WTC11 (cell line): ENCODE data around the gene PCDH1. TPM values are rescaled to one million over a fixed set of nuclear protein-coding genes. Genes with fewer than 3 reads are reported as not detected.

Source experiments
- ATAC-seq: fragments of 200-7000 bp; cut with Tn5 transposase; 2 replicates; pipeline ENCODE4 v1.10.0; 2021; ENCODE audit warnings: mild to moderate bottlenecking, moderate library complexity
- CTCF ChIA-PET: fragments of 300-600 bp; sonication (Branson Sonifier 250); formaldehyde crosslinking; loops from one replicate; lab custom pipeline; 2021; ENCODE audit warnings: antibody characterized with exemption; lab: Charles Lee
- POLR2A ChIA-PET: fragments of 350-600 bp; sonication (Branson Sonifier 250); formaldehyde crosslinking; loops from one replicate; lab custom pipeline; 2021; ENCODE audit warnings: antibody characterized with exemption; lab: Charles Lee
- DNase-seq: peaks from one replicate; pipeline ENCODE4 v3.0.0; 2021; ENCODE audit warnings: low spot score
- H3K27ac Mint-ChIP-seq: 2 replicates; pipeline ENCODE4 v1.8.0; 2021; ENCODE audit warnings: mixed read lengths
- H3K27me3 Mint-ChIP-seq: 2 replicates; pipeline ENCODE4 v1.8.0; 2021; ENCODE audit warnings: low read depth, mild to moderate bottlenecking, moderate library complexity, mixed read lengths
- H3K36me3 Mint-ChIP-seq: 2 replicates; pipeline ENCODE4 v1.8.0; 2021; ENCODE audit warnings: mixed read lengths
- H3K4me1 Mint-ChIP-seq: 2 replicates; pipeline ENCODE4 v1.8.0; 2022; ENCODE audit warnings: mixed read lengths
- H3K4me3 Mint-ChIP-seq: 2 replicates; pipeline ENCODE4 v1.8.0; 2021; ENCODE audit warnings: mild to moderate bottlenecking, moderate library complexity, mixed read lengths
- H3K9me3 Mint-ChIP-seq: 2 replicates; pipeline ENCODE4 v1.8.0; 2021; ENCODE audit warnings: mixed read lengths
- ATF1 ChIP-seq: sonication (generic); formaldehyde crosslinking; IDR thresholded peaks from 2 replicates; pipeline ENCODE4 v1.8.1; 2023; ENCODE audit warnings: mild to moderate bottlenecking, moderate library complexity, missing genetic modification reagents
- ELF4 ChIP-seq: sonication (generic); formaldehyde crosslinking; IDR thresholded peaks from 2 replicates; pipeline ENCODE4 v1.8.1; 2022; ENCODE audit warnings: low read depth, mild to moderate bottlenecking, moderate library complexity, missing genetic modification reagents
- ESRRA ChIP-seq: sonication (generic); formaldehyde crosslinking; IDR thresholded peaks from 2 replicates; pipeline ENCODE4 v1.8.1; 2022; ENCODE audit warnings: mild to moderate bottlenecking, missing genetic modification reagents, borderline replicate concordance
- FOXK1 ChIP-seq: sonication (generic); formaldehyde crosslinking; IDR thresholded peaks from 2 replicates; pipeline ENCODE4 v1.8.0; 2022; ENCODE audit warnings: mild to moderate bottlenecking, moderate library complexity, missing genetic modification reagents
- FOXP1 ChIP-seq: sonication (generic); formaldehyde crosslinking; IDR thresholded peaks from 2 replicates; pipeline ENCODE4 v1.8.0; 2022; ENCODE audit warnings: missing genetic modification reagents, mild to moderate bottlenecking, moderate library complexity, borderline replicate concordance
- GTF2I ChIP-seq: fragments of 250-450 bp; sonication (Bioruptor Pico); conservative IDR thresholded peaks from 2 replicates; pipeline ENCODE4 v1.4.0; 2021; ENCODE audit warnings: mild to moderate bottlenecking
- IRF2 ChIP-seq: sonication (generic); formaldehyde crosslinking; IDR thresholded peaks from 2 replicates; pipeline ENCODE4 v1.8.0; 2022; ENCODE audit warnings: low read depth, missing genetic modification reagents, borderline replicate concordance
- JUN ChIP-seq: sonication (generic); formaldehyde crosslinking; IDR thresholded peaks from 2 replicates; pipeline ENCODE4 v1.8.0; 2023; ENCODE audit warnings: mild to moderate bottlenecking, missing genetic modification reagents
- NFATC4 ChIP-seq: fragments of 250-450 bp; sonication (Bioruptor Pico); IDR thresholded peaks from 2 replicates; pipeline ENCODE4 v1.9.0; 2021; ENCODE audit warnings: mild to moderate bottlenecking
- PRRX2 ChIP-seq: fragments of 250-450 bp; sonication (Bioruptor Pico); IDR thresholded peaks from 2 replicates; pipeline ENCODE4 v1.8.0; 2021; ENCODE audit warnings: mild to moderate bottlenecking
- SMAD4 ChIP-seq: sonication (generic); formaldehyde crosslinking; IDR thresholded peaks from 2 replicates; pipeline ENCODE4 v1.8.0; 2022; ENCODE audit warnings: mild to moderate bottlenecking, missing genetic modification reagents
- SP1 ChIP-seq: sonication (generic); formaldehyde crosslinking; conservative IDR thresholded peaks from 2 replicates; pipeline ENCODE4 v1.8.1; 2022; ENCODE audit warnings: missing genetic modification reagents
- TCF7 ChIP-seq: sonication (generic); formaldehyde crosslinking; IDR thresholded peaks from 2 replicates; pipeline ENCODE4 v1.8.0; 2022; ENCODE audit warnings: mild to moderate bottlenecking, low read depth, missing genetic modification reagents, moderate library complexity
- ZNF263 ChIP-seq: sonication (generic); formaldehyde crosslinking; IDR thresholded peaks from 2 replicates; pipeline ENCODE4 v1.8.1; 2022; ENCODE audit warnings: low read depth, mild to moderate bottlenecking, moderate library complexity, missing genetic modification reagents
- ZNF396 ChIP-seq: fragments of 250-450 bp; sonication (Bioruptor Pico); IDR thresholded peaks from 2 replicates; pipeline ENCODE4 v1.8.0; 2021; ENCODE audit warnings: mild to moderate bottlenecking, moderate library complexity, borderline replicate concordance
- ZNF416 ChIP-seq: fragments of 250-450 bp; sonication (Bioruptor Pico); IDR thresholded peaks from 2 replicates; pipeline ENCODE4 v1.9.0; 2021; ENCODE audit warnings: mild to moderate bottlenecking, inconsistent platforms
- ZNF423 ChIP-seq: fragments of 250-450 bp; sonication (Bioruptor Pico); IDR thresholded peaks from 2 replicates; pipeline ENCODE4 v2.1.2; 2022; ENCODE audit warnings: mild to moderate bottlenecking, moderate library complexity
- total RNA-seq: library from RNA; stranded (reverse); gene quantifications from 3 replicates; pipeline ENCODE4 v1.2.3, GENCODE V29; 2021
- TF ChIP-seq, protein P1 (sequence below): fragments of 200-600 bp; IDR thresholded peaks from 2 replicates; pipeline ENCODE4 v1.8.0; 2022; ENCODE audit warnings: antibody characterized with exemption
- TF ChIP-seq, protein P2 (sequence below): fragments of 250-450 bp; sonication (Bioruptor Pico); IDR thresholded peaks from 2 replicates; pipeline ENCODE4 v1.8.0; 2021; ENCODE audit warnings: mild to moderate bottlenecking
- TF ChIP-seq, protein P3 (sequence below): sonication (generic); formaldehyde crosslinking; IDR thresholded peaks from 2 replicates; pipeline ENCODE4 v1.8.1; 2022; ENCODE audit warnings: mild to moderate bottlenecking, moderate library complexity, missing genetic modification reagents
- TF ChIP-seq, protein P4 (sequence below): sonication (generic); formaldehyde crosslinking; IDR thresholded peaks from 2 replicates; pipeline ENCODE4 v1.8.0; 2023; ENCODE audit warnings: mild to moderate bottlenecking, missing genetic modification reagents

PCDH1 gene
- total RNA-seq, 1 experiment from 2014 or later, result 105 TPM

DNA sequence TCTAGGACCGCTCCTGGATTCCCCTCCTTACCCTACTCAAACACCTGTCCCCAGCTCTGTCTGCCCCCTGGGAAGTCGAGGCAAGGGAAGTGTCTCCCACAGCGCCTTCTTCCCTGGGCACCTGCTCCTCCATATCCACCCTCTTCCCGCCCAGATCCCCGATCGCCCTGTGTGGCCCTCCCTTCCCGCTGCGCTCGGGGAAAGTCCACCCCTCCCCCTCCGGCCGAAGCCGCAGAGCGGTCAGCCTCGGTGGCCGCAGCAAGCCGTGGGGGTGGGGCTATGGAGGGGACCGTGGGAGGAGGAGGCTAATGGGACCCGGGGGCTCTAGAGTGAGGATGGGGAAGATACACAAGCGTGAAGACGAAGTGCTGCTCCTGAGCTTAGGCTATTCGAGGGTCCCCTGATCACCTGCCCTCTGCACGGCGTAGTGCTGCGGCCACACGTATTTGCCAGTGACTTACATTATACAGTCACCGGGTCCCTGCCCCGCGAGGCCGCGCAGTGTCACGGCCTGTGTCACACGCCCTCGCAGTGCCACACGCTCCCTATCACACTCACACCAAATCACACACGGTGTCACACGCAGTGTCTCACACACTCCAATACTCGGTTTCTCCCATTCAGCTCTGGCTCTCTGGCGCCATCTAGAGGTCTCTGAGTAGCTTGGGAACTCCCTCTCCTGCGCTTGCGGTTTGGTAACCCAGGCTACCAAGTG is 658 bp upstream of the PCDH1 start (continued):
- TF ChIP-seq, protein P1, sequence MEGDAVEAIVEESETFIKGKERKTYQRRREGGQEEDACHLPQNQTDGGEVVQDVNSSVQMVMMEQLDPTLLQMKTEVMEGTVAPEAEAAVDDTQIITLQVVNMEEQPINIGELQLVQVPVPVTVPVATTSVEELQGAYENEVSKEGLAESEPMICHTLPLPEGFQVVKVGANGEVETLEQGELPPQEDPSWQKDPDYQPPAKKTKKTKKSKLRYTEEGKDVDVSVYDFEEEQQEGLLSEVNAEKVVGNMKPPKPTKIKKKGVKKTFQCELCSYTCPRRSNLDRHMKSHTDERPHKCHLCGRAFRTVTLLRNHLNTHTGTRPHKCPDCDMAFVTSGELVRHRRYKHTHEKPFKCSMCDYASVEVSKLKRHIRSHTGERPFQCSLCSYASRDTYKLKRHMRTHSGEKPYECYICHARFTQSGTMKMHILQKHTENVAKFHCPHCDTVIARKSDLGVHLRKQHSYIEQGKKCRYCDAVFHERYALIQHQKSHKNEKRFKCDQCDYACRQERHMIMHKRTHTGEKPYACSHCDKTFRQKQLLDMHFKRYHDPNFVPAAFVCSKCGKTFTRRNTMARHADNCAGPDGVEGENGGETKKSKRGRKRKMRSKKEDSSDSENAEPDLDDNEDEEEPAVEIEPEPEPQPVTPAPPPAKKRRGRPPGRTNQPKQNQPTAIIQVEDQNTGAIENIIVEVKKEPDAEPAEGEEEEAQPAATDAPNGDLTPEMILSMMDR, result peak; percentile 93
- TF ChIP-seq SP1 (CRISPR knock-in tag), result peak; percentile 55
- TF ChIP-seq, all 79 proteins: peak for 22

DNA sequence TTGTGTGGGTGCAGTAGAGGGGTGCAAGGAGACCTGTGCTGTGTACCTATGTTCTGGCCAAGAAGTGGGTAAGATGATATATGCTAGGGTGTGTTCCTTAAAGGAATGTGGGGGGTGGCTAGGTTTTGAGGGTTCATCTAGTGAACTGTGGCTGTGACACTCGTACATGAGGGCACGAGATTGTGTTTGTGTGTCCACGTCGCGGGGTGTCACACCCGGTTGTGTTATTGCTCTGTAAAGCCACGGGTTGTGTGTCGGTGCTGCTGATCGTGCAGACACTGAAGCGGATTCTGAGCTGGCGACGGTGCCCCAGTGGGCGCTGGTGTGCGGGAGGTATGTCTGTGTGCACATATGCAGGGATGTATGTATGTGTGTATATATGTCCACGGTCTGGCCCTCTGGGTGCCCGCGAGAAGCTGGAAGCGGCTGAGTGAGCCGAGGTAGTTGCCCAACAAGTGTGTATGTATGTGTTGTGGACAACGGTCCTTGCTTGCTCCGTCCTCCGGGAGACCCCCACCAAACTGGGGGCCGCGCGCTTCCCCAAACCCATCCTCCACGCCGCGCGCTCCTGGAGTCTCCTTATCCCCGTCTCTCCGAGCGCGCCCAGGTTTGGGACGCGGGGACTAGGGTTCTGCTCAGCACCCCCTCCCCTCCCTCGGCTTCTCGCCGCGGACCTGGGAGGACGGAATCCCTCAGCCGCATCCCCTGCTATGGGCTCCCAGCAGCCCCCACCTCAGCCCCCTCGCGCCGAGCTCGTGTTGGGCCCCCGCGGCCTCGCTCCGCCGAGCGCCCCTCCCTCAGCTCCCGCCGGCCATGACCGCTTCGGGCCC is 639 bp downstream of the PCDH1 start:
- no peak for TF ChIP-seq TCF7
- TF ChIP-seq ATF1 (CRISPR knock-in tag), result peak; percentile 56; the same call in 1 of the 2 replicates
- TF ChIP-seq, protein P2, sequence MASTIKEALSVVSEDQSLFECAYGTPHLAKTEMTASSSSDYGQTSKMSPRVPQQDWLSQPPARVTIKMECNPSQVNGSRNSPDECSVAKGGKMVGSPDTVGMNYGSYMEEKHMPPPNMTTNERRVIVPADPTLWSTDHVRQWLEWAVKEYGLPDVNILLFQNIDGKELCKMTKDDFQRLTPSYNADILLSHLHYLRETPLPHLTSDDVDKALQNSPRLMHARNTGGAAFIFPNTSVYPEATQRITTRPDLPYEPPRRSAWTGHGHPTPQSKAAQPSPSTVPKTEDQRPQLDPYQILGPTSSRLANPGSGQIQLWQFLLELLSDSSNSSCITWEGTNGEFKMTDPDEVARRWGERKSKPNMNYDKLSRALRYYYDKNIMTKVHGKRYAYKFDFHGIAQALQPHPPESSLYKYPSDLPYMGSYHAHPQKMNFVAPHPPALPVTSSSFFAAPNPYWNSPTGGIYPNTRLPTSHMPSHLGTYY (CRISPR knock-in tag), result no peak
- no peak for TF ChIP-seq ELF4 (CRISPR knock-in tag)
- 0 out of 2 replicates have a peak, but pooled peaks have one; percentile 34 for TF ChIP-seq ZNF263 (CRISPR knock-in tag)
- TF ChIP-seq NFATC4 (CRISPR knock-in tag), result no peak
- TF ChIP-seq, protein P3, sequence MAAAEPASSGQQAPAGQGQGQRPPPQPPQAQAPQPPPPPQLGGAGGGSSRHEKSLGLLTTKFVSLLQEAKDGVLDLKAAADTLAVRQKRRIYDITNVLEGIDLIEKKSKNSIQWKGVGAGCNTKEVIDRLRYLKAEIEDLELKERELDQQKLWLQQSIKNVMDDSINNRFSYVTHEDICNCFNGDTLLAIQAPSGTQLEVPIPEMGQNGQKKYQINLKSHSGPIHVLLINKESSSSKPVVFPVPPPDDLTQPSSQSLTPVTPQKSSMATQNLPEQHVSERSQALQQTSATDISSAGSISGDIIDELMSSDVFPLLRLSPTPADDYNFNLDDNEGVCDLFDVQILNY (CRISPR knock-in tag), result no peak
- 0 out of 2 replicates have a peak, but pooled peaks have one; percentile 71 for TF ChIP-seq ESRRA (CRISPR knock-in tag)
- no peak for TF ChIP-seq ZNF416 (CRISPR knock-in tag)
- 0 out of 2 replicates have a peak, but pooled peaks have one; percentile 39 for TF ChIP-seq SMAD4
- Mint-ChIP-seq H3K27me3 (peaks cover 2% of the 10 kb centered on the region; the same call in 1 of the 2 replicates), H3K4me1 (peaks cover 68% of the 10 kb centered on the region), H3K27ac (peak overlapping the region; percentile 96), H3K36me3 (peaks cover 5% of the 10 kb centered on the region; the same call in 1 of the 2 replicates), H3K9me3 (no peaks in the 10 kb centered on the region), H3K4me3 (peak overlapping the region; percentile 95)
- ChIA-PET POLR2A (interaction anchor here (1.1 to 7.1 kb wide), 16 partner anchors 19 to 175 kb away, joined by 3 to 66 read pairs (median 12); partner anchors contain the start of genes DELE1, PCDH12 and RNF14), CTCF (interaction anchor here (1.0 to 10.0 kb wide), 30 partner anchors 12 to 240 kb away, joined by 3 to 406 read pairs (median 19); partner anchors contain the start of genes DELE1, HDAC3, PCDH12 and RELL2)
- DNase-seq, result no peak
- no peak for ATAC-seq

DNA sequence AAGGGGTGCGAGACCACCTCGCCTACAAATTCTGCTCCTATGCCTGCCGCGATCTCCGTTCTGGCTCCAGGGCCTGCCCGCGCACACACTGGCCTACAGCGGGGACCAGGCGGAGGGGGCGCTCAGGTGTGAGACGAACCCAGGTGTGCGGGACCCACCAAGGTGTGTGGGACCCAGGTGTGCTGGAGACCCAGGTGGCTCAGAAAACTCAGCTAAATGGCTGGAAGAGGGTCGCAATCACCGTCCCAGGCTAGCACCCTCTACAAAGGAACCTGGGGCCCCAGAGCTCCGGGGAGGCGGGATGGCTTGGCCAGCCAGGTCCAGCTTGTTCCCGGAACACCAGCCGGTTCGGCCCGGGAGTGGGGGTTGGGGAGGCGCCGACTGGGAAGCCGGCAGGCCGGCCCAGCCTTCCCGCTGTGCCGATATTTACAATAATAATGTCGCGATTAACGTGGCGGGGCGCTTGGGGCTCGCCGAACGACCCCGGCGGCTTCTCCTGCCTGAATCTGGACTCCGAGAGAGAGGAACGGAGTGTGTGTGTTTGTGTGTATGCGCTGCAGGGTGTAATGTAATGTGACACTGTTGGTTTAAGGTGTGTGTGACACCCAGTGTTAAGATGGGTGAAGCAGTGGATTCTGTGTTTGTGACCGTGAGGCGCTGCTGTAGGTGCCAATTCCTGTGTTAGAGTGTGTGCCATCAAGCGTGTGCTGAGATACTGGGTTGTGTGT is 1.4 kb downstream of the PCDH1 start:
- ATAC-seq, result no peak
- Mint-ChIP-seq H3K4me3 (peak overlapping the region; percentile 95), H3K36me3 (peaks cover 6% of the 10 kb centered on the region; the same call in 1 of the 2 replicates), H3K4me1 (peaks cover 68% of the 10 kb centered on the region), H3K9me3 (no peaks in the 10 kb centered on the region), H3K27ac (peak overlapping the region; percentile 96), H3K27me3 (peaks cover 2% of the 10 kb centered on the region; the same call in 1 of the 2 replicates)
- DNase-seq, result peak; percentile 70
- ChIA-PET CTCF (interaction anchor here (1.0 to 10.0 kb wide), 9 partner anchors 18 to 212 kb away, joined by 3 to 406 read pairs (median 12); no protein-coding TSS in a partner anchor), POLR2A (interaction anchor here (0.9 to 7.1 kb wide), 7 partner anchors 19 to 62 kb away, joined by 3 to 66 read pairs (median 14); partner anchors contain the start of gene DELE1)
- TF ChIP-seq ZNF396 (CRISPR knock-in tag), result no peak
- TF ChIP-seq FOXP1, result peak; percentile 49; the same call in 1 of the 2 replicates
- no peak for TF ChIP-seq GTF2I (CRISPR knock-in tag)
- peak; percentile 70 for TF ChIP-seq ZNF423 (CRISPR knock-in tag)
- TF ChIP-seq JUN, result no peak
- TF ChIP-seq PRRX2 (CRISPR knock-in tag), result no peak
- TF ChIP-seq IRF2 (CRISPR knock-in tag), result no peak
- TF ChIP-seq, protein P4, sequence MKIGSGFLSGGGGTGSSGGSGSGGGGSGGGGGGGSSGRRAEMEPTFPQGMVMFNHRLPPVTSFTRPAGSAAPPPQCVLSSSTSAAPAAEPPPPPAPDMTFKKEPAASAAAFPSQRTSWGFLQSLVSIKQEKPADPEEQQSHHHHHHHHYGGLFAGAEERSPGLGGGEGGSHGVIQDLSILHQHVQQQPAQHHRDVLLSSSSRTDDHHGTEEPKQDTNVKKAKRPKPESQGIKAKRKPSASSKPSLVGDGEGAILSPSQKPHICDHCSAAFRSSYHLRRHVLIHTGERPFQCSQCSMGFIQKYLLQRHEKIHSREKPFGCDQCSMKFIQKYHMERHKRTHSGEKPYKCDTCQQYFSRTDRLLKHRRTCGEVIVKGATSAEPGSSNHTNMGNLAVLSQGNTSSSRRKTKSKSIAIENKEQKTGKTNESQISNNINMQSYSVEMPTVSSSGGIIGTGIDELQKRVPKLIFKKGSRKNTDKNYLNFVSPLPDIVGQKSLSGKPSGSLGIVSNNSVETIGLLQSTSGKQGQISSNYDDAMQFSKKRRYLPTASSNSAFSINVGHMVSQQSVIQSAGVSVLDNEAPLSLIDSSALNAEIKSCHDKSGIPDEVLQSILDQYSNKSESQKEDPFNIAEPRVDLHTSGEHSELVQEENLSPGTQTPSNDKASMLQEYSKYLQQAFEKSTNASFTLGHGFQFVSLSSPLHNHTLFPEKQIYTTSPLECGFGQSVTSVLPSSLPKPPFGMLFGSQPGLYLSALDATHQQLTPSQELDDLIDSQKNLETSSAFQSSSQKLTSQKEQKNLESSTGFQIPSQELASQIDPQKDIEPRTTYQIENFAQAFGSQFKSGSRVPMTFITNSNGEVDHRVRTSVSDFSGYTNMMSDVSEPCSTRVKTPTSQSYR (CRISPR knock-in tag), result peak; percentile 78
- peak; percentile 32; the same call in 1 of the 2 replicates for TF ChIP-seq SP1 (CRISPR knock-in tag)
- 0 out of 2 replicates have a peak, but pooled peaks have one; percentile 7 for TF ChIP-seq FOXK1 (CRISPR knock-in tag)
